Peyer's patch (tissue), 4 donors: Measurements from ENCODE around the gene TRPV4.

ENCODE experiments used
- POLR2A ChIP-seq, 2 donors: fragments of 450-650 bp; IDR thresholded peaks; one replicate each; pipeline ENCODE4 v1.5.1; 2017; ENCODE audit warnings: antibody characterized with exemption in 2 of 2, mild to moderate bottlenecking in 2 of 2, moderate library complexity in 2 of 2
- TF ChIP-seq, protein P1 (sequence below), 6 experiments: fragments of 450-650 bp in 4 of 6; fragments of 200-600 bp in 2 of 6; sonication (generic) in 1 of 6; IDR thresholded peaks; one replicate each; pipeline ENCODE4 v1.5.1; 2017 to 2019; ENCODE audit warnings: antibody characterized with exemption in 6 of 6, mild to moderate bottlenecking in 3 of 6, moderate library complexity in 1 of 6

DNA sequence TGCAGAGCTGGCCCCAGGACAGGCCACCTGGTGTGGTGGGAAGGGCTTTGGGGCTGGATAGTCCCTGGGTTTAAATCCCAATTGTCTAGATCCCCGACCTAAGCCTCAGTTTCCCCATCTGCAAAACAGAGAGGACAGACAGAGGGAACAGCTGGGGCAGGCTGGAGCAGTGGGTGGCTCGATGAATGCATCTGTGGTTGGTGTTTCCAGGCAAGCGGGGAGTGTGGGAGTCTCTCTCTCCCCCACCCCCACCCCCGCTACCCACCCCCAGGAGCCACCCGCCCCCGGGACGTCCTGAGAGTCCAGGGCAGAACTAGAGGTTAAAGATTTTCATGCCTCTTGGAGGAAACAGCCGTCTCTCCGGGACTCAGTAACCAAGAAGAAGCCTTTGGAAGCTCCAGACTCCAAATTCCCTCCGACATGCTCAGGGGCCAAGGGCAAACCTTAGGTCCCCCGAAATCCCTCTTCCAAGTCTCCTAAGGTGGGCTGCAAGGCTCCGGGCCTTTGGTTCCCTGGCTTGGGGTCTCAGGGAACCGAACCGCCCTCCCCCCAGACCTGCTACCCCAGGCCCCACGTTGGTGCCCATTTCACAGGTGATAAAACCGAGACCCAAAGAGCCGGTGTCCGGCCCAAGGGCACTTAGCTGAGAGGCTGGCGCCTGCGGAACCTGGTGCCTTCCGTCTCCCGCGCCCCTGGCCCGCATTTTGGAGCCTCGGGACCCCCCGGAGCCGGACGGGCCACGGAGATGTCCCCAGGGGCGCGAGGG, 474 bp downstream of the TRPV4 start:
- TF ChIP-seq, protein P1, sequence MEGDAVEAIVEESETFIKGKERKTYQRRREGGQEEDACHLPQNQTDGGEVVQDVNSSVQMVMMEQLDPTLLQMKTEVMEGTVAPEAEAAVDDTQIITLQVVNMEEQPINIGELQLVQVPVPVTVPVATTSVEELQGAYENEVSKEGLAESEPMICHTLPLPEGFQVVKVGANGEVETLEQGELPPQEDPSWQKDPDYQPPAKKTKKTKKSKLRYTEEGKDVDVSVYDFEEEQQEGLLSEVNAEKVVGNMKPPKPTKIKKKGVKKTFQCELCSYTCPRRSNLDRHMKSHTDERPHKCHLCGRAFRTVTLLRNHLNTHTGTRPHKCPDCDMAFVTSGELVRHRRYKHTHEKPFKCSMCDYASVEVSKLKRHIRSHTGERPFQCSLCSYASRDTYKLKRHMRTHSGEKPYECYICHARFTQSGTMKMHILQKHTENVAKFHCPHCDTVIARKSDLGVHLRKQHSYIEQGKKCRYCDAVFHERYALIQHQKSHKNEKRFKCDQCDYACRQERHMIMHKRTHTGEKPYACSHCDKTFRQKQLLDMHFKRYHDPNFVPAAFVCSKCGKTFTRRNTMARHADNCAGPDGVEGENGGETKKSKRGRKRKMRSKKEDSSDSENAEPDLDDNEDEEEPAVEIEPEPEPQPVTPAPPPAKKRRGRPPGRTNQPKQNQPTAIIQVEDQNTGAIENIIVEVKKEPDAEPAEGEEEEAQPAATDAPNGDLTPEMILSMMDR (IDR thresholded peaks at IDR 0.05) = no peak
- TF ChIP-seq POLR2A (IDR thresholded peaks at IDR 0.05) = no peak
